ENCODE measurements around the gene GORAB. TPM values are rescaled to one million over a fixed set of nuclear protein-coding genes. Genes with fewer than 3 reads are reported as not detected.

The GORAB gene
- polyA plus RNA-seq, 3 donors, result 0.86 to 17.5 (median 3.3) TPM

- Histone ChIP-seq H3K79me2 (ENCODE audit: insufficient read depth, low read length) (no peaks in the 10 kb centered on the region), H3K4me1 (ENCODE audit: control insufficient read depth in 1 of 2, insufficient read depth in 2 of 2, low read length in 2 of 2) (no peaks in the 10 kb centered on the region), H3K27me3 (ENCODE audit: control insufficient read depth in 2 of 2, insufficient read depth in 2 of 2, low read length in 2 of 2) (peaks cover 5 to 7% of the 10 kb centered on the region in 2 donors), H3K9ac (ENCODE audit: insufficient read depth, low read length, poor library complexity, severe bottlenecking) (no peak overlapping the region), H4K20me1 (ENCODE audit: insufficient read depth, low read length) (no peaks in the 10 kb centered on the region), H3K36me3 (replicated peaks in 1 of 2; ENCODE audit: control insufficient read depth in 1 of 2, insufficient read depth in 2 of 2, low read length in 2 of 2) (no peaks in the 10 kb centered on the region), H3K4me2 (replicated peaks; ENCODE audit: extremely low read depth, low read length, poor library complexity, severe bottlenecking) (no peak overlapping the region), H3K9me3 (replicated peaks in 1 of 2; ENCODE audit: control insufficient read depth in 1 of 2, insufficient read depth in 1 of 2, low read length in 2 of 2) (no peaks in the 10 kb centered on the region), H3K27ac (ENCODE audit: low read depth in 1 of 2, low read length in 2 of 2) (no peak overlapping the region), H2AFZ (ENCODE audit: insufficient read depth, low read depth, low read length, poor library complexity, severe bottlenecking) (no peak overlapping the region), H3K4me3 (replicated peaks in 1 of 3; ENCODE audit: low read depth in 2 of 3, low read length in 3 of 3) (no peak overlapping the region)
- no peak for DNase-seq
- no peaks in the 10 kb centered on the region for H3K36me3 Mint-ChIP-seq
- 60% methylated on average over 1 of the region's 4 CpGs for WGBS (ENCODE audit: insufficient coverage)
- H3K4me1 Mint-ChIP-seq, result peaks cover 5% of the 10 kb centered on the region
- peaks cover 0 to 3% (median 0%) of the 10 kb centered on the region in 7 donors for H3K9me3 Mint-ChIP-seq
- TF ChIP-seq, protein P1, sequence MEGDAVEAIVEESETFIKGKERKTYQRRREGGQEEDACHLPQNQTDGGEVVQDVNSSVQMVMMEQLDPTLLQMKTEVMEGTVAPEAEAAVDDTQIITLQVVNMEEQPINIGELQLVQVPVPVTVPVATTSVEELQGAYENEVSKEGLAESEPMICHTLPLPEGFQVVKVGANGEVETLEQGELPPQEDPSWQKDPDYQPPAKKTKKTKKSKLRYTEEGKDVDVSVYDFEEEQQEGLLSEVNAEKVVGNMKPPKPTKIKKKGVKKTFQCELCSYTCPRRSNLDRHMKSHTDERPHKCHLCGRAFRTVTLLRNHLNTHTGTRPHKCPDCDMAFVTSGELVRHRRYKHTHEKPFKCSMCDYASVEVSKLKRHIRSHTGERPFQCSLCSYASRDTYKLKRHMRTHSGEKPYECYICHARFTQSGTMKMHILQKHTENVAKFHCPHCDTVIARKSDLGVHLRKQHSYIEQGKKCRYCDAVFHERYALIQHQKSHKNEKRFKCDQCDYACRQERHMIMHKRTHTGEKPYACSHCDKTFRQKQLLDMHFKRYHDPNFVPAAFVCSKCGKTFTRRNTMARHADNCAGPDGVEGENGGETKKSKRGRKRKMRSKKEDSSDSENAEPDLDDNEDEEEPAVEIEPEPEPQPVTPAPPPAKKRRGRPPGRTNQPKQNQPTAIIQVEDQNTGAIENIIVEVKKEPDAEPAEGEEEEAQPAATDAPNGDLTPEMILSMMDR (IDR thresholded peaks at IDR 0.05), result no peak
- no peak overlapping the region for H3K4me3 Mint-ChIP-seq
- H3K27ac Mint-ChIP-seq, result no peak overlapping the region
- peaks cover 2 to 14% (median 12%) of the 10 kb centered on the region in 3 donors for H3K27me3 Mint-ChIP-seq (ENCODE audit: low read depth in 3 of 3)
- intact Hi-C loops (cut with micrococcal nuclease), result no loop called here
Observed at GRCh38 chr1:170587253-170587593, 55.3 kb downstream of the GORAB start.

DNA sequence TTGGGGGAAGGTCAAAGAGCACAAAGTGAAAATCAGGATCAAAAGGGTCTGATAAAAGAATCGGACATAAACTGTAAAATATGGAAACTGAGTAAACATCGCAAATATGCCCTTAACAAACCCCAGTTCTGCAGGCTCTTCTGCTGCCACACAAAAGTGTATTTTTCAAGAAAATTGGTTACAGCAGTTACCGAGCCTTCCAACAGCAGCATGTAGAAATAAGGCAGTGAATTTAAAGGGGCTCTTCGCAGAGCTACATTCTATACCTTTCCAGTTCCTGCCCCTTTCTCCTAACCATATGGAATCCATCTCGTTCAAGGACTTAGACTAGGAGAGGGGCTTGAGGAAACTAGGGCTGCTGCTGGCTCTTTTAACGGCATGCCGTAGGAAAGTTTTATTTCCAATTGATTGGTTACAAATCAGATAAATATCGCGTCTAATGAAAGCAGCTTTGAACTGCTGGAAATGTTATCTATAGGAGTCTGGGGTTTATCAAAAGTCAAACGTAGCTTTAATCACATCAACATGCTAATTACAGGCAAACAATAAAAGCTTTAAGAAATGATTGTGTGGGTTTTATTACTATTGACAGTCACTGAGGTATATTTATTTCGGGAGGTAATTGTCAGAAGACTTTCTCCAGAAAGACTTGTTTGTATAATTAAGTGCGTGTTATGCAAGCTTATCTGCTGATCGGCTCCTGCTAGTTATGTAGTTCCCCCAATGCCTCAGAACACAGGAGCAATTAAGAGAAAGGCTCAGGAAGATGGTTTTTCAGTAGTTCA, 59.1 kb downstream of the GORAB start:
- H2AFZ ChIP-seq (ENCODE audit: insufficient read depth, low read depth, low read length, poor library complexity, severe bottlenecking), result no peak overlapping the region

More for the DNA sequence above, 59.1 kb downstream of the GORAB start:
- no peak for DNase-seq
- Histone ChIP-seq H3K9me3 (replicated peaks in 1 of 2; ENCODE audit: control insufficient read depth in 1 of 2, insufficient read depth in 1 of 2, low read length in 2 of 2) (no peaks in the 10 kb centered on the region), H3K9ac (ENCODE audit: insufficient read depth, low read length, poor library complexity, severe bottlenecking) (no peak overlapping the region), H3K4me1 (ENCODE audit: control insufficient read depth in 1 of 2, insufficient read depth in 2 of 2, low read length in 2 of 2) (no peaks in the 10 kb centered on the region), H3K27ac (ENCODE audit: low read depth in 1 of 2, low read length in 2 of 2) (no peak overlapping the region), H3K4me3 (replicated peaks in 1 of 3; ENCODE audit: low read depth in 2 of 3, low read length in 3 of 3) (no peak overlapping the region), H3K36me3 (replicated peaks in 1 of 2; ENCODE audit: control insufficient read depth in 1 of 2, insufficient read depth in 2 of 2, low read length in 2 of 2) (no peaks in the 10 kb centered on the region), H3K27me3 (ENCODE audit: control insufficient read depth in 2 of 2, insufficient read depth in 2 of 2, low read length in 2 of 2) (peaks cover 5 to 7% of the 10 kb centered on the region in 2 donors), H3K4me2 (replicated peaks; ENCODE audit: extremely low read depth, low read length, poor library complexity, severe bottlenecking) (no peak overlapping the region), H3K79me2 (ENCODE audit: insufficient read depth, low read length) (no peaks in the 10 kb centered on the region), H4K20me1 (ENCODE audit: insufficient read depth, low read length) (no peaks in the 10 kb centered on the region)
- Mint-ChIP-seq H3K4me1 (peaks cover 8% of the 10 kb centered on the region), H3K4me3 (no peak overlapping the region), H3K36me3 (no peaks in the 10 kb centered on the region), H3K27ac (no peak overlapping the region), H3K27me3 (ENCODE audit: low read depth in 3 of 3) (peaks cover 2 to 14% (median 12%) of the 10 kb centered on the region in 3 donors), H3K9me3 (peaks cover 0 to 3% (median 0%) of the 10 kb centered on the region in 7 donors)
- WGBS (ENCODE audit: insufficient coverage), result 14% methylated on average over 1 of the region's 13 CpGs
- intact Hi-C loops (cut with micrococcal nuclease), result no loop called here
- TF ChIP-seq, protein P1 (IDR thresholded peaks at IDR 0.05), result no peak
